Adrenal gland (tissue), 12 donors: ENCODE data around the gene CHCHD4. TPM values are rescaled to one million over a fixed set of nuclear protein-coding genes. Genes with fewer than 3 reads are reported as not detected.
A peak's percentile ranks its signal among the peaks of the same experiment; 100 is the strongest.

Experiments used
- DNase-seq, 7 donors: peaks; one replicate each; pipeline ENCODE4 v3.0.0-alpha.2; 2019 to 2020
- H3K27ac ChIP-seq, 5 donors: fragments of 200-600 bp; sonication (generic) in 4 of 5; 1 replicate in 3 of 5; 2 replicates in 2 of 5; pipeline versions ENCODE4 v1.5.1 to v1.8.0; 2016 to 2020; ENCODE audit warnings: mild to moderate bottlenecking in 1 of 5
- H3K27me3 ChIP-seq: fragments of 200-600 bp; 2 replicates; pipeline ENCODE4 v1.8.0; 2021
- H3K36me3 ChIP-seq, 2 donors: fragments of 200-600 bp; replicated peaks in 1 of 2; 1 replicate in 1 of 2; 2 replicates in 1 of 2; pipeline versions ENCODE4 v1.5.1 to v1.8.0; 2018 to 2022
- H3K4me1 ChIP-seq, 2 donors: fragments of 200-600 bp; replicated peaks in 1 of 2; 1 replicate in 1 of 2; 2 replicates in 1 of 2; pipeline versions ENCODE4 v1.5.1 to v1.8.0; 2018 to 2021
- H3K4me3 ChIP-seq, 4 donors: fragments of 200-600 bp; sonication (generic) in 3 of 4; one replicate each; pipeline ENCODE4 v1.5.1; 2016 to 2018
- H3K9me3 ChIP-seq, 3 donors: fragments of 200-600 bp; sonication (generic) in 1 of 3; replicated peaks in 1 of 3; 1 replicate in 2 of 3; 2 replicates in 1 of 3; pipeline versions ENCODE4 v1.5.1 to v1.8.0; 2016 to 2021
- POLR2A ChIP-seq, 2 donors: fragments of 450-650 bp; IDR thresholded peaks; one replicate each; pipeline ENCODE4 v1.6.1; 2017; ENCODE audit warnings: antibody characterized with exemption in 2 of 2, mild to moderate bottlenecking in 2 of 2, moderate library complexity in 1 of 2
- WGBS, 4 donors: extraction: QIAGEN DNeasy Blood & Tissue Kit in 2 of 4; methylation state at CpG; one replicate each; pipeline versions ENCODE4 v1.1.5 to v1.1.7; 2013 to 2017; 5-methylcytosine and 5-hydroxymethylcytosine counted together
- intact Hi-C, 2 donors: fragments of 100-400 bp; cut with DNase I; formaldehyde crosslinking; loops; one replicate each; pipeline versions ENCODE4 v1.14.1 to v1.15.0; 2022 to 2023
- polyA plus RNA-seq, 3 donors: library from polyadenylated mRNA; stranded (reverse); fragments of 200-250 nt in 2 of 3; fragments of 350-450 nt in 1 of 3; fragmentation: Illumina TruSeq in 1 of 3; extraction: RNeasy Lipid Tissue Mini Kit (QIAGEN cat#74804) in 1 of 3; gene quantifications; one replicate each; pipeline ENCODE4 v1.2.3, GENCODE V29; 2013 to 2014
- total RNA-seq, 9 donors: library from RNA; depleted of rRNA in 4 of 9; stranded (reverse); fragments of >200 nt in 4 of 9; fragments of 120-200 nt in 1 of 9; fragmentation: NEBNext Ultra II Directional in 1 of 9; extraction: Animal tissue kit (Norgen Biotek cat#: 25700) in 1 of 9; gene quantifications; one replicate each; pipeline versions ENCODE4 v1.1.0 to v1.2.4, GENCODE V29; 2013 to 2023
- TF ChIP-seq, protein P1 (sequence below), 6 experiments: fragments of 450-650 bp in 4 of 6; fragments of 200-600 bp in 2 of 6; sonication (generic) in 1 of 6; IDR thresholded peaks; 1 replicate in 5 of 6; 2 replicates in 1 of 6; pipeline versions ENCODE4 v1.5.1 to v1.8.0; 2016 to 2021; ENCODE audit warnings: antibody characterized with exemption in 6 of 6, mild to moderate bottlenecking in 2 of 6, moderate library complexity in 1 of 6
- donor health status: healthy with polysubstance abuse.
- donor health status: Bipolar disorder and iron deficiency.
- donor health status: DM: yes; HTN: yes; CAD: no.
- donor health status: DM: no; HTN: no; CAD: no.
- donor health status: DM: no; HTN: no; CAD: no.
- donor health status: DM: yes; HTN: yes; CAD: no.

The CHCHD4 gene
- total and polyA plus RNA-seq, 12 donors, result 10.1 to 39.0 (median 17.6) TPM

GRCh38 chr3:14125193-14126016 is 735 bp upstream of the CHCHD4 start:
- TF ChIP-seq, protein P1, sequence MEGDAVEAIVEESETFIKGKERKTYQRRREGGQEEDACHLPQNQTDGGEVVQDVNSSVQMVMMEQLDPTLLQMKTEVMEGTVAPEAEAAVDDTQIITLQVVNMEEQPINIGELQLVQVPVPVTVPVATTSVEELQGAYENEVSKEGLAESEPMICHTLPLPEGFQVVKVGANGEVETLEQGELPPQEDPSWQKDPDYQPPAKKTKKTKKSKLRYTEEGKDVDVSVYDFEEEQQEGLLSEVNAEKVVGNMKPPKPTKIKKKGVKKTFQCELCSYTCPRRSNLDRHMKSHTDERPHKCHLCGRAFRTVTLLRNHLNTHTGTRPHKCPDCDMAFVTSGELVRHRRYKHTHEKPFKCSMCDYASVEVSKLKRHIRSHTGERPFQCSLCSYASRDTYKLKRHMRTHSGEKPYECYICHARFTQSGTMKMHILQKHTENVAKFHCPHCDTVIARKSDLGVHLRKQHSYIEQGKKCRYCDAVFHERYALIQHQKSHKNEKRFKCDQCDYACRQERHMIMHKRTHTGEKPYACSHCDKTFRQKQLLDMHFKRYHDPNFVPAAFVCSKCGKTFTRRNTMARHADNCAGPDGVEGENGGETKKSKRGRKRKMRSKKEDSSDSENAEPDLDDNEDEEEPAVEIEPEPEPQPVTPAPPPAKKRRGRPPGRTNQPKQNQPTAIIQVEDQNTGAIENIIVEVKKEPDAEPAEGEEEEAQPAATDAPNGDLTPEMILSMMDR (IDR thresholded peaks at IDR 0.05), result peak in 2 of 6 experiments; percentile 10 to 13
- TF ChIP-seq POLR2A (IDR thresholded peaks at IDR 0.05), result peak; percentile 30 to 79
- no peaks in the 10 kb centered on the region for H3K9me3 ChIP-seq
- H3K4me3 ChIP-seq, result peak overlapping the region; percentile 17 to 72 (median 60)
- peak; percentile 63 to 90 (median 88) for DNase-seq
- peak overlapping the region; percentile 88 to 96 (median 91) for H3K27ac ChIP-seq
- H3K4me1 ChIP-seq, result peaks cover 15 to 40% of the 10 kb centered on the region in 2 donors
- H3K36me3 ChIP-seq, result peaks cover 0 to 11% of the 10 kb centered on the region in 2 donors
- intact Hi-C loops, result loop anchor here in 1 of 2 donors (10.0 kb wide), 1 partner anchor 49 kb away; the partner anchor contains the start of genes LSM3 and XPC
- WGBS, 4 donors, result 0 to 3% (median 1%) methylated on average over 18 to 44 of the region's 44 CpGs
- no peaks in the 10 kb centered on the region for H3K27me3 ChIP-seq

- 0% methylated on average over 7 to 37 of the region's 37 CpGs; no CpG with 5 or more reads in 1 of the 4 donors for WGBS, 4 donors
- Histone ChIP-seq H3K4me3 (peak overlapping the region; percentile 43 to 76 (median 58)), H3K27ac (peak overlapping the region; percentile 43 to 96 (median 91)), H3K9me3 (no peaks in the 10 kb centered on the region), H3K36me3 (no peaks in the 10 kb centered on the region), H3K27me3 (no peaks in the 10 kb centered on the region), H3K4me1 (peaks cover 15 to 42% of the 10 kb centered on the region in 2 donors)
- intact Hi-C loops, result loop anchor here in 1 of 2 donors (10.0 kb wide), 1 partner anchor 51 kb away; the partner anchor contains the start of genes LSM3 and XPC
- TF ChIP-seq POLR2A (IDR thresholded peaks at IDR 0.05), result no peak
- peak; percentile 58 to 84 (median 69) for DNase-seq
These were observed 451 bp downstream of the CHCHD4 start for GRCh38 chr3:14124223-14124614.

GRCh38 chr3:14123308-14124222 is 1.1 kb downstream of the CHCHD4 start:
- no peaks in the 10 kb centered on the region for H3K36me3 ChIP-seq
- H3K27ac ChIP-seq, result peak overlapping the region in 3 of 5 donors; percentile 91 to 96 (median 95)
- peaks cover 20 to 49% of the 10 kb centered on the region in 2 donors for H3K4me1 ChIP-seq
- H3K27me3 ChIP-seq, result no peaks in the 10 kb centered on the region
- no peak for DNase-seq
- WGBS, 4 donors, result 53 to 63% (median 59%) methylated on average over 14 to 15 of the region's 15 CpGs
- intact Hi-C loops, result loop anchor here in 1 of 2 donors (10.0 kb wide), 1 partner anchor 51 kb away; the partner anchor contains the start of genes LSM3 and XPC
- no peak for TF ChIP-seq POLR2A (IDR thresholded peaks at IDR 0.05)
- TF ChIP-seq, protein P1 (IDR thresholded peaks at IDR 0.05), result no peak
- no peaks in the 10 kb centered on the region for H3K9me3 ChIP-seq
- peak overlapping the region in 3 of 4 donors; percentile 56 to 76 (median 61) for H3K4me3 ChIP-seq

GRCh38 chr3:14122301-14122700 is 2.4 kb downstream of the CHCHD4 start:
- WGBS, 4 donors, result 84 to 93% (median 89%) methylated on average over 3 of the region's 3 CpGs
- H3K27ac ChIP-seq, result no peak overlapping the region
- H3K27me3 ChIP-seq, result no peaks in the 10 kb centered on the region
- H3K9me3 ChIP-seq, result no peaks in the 10 kb centered on the region
- H3K4me1 ChIP-seq, result peaks cover 24 to 48% of the 10 kb centered on the region in 2 donors
- no peaks in the 10 kb centered on the region for H3K36me3 ChIP-seq
- intact Hi-C loops, result loop anchor here in 1 of 2 donors (10.0 kb wide), 1 partner anchor 52 kb away; the partner anchor contains the start of genes LSM3 and XPC
- no peak overlapping the region for H3K4me3 ChIP-seq
- DNase-seq, result no peak
- TF ChIP-seq, protein P1 (IDR thresholded peaks at IDR 0.05), result no peak
- TF ChIP-seq POLR2A (IDR thresholded peaks at IDR 0.05), result no peak
